Transverse colon (tissue), 4 donors: ENCODE measurements around the gene SYK.

Experiments used
- EP300 ChIP-seq: sonication (generic); formaldehyde crosslinking; IDR thresholded peaks from one replicate; pipeline ENCODE4 v1.6.1; 2017; ENCODE audit warnings: antibody characterized with exemption, low read depth
- POLR2A ChIP-seq: fragments of 450-650 bp; IDR thresholded peaks from one replicate; pipeline ENCODE4 v1.6.1; 2016; ENCODE audit warnings: antibody characterized with exemption, mild to moderate bottlenecking, moderate library complexity
- POLR2AphosphoS5 ChIP-seq, 3 donors: sonication (generic); formaldehyde crosslinking; IDR thresholded peaks; one replicate each; pipeline ENCODE4 v1.6.1; 2016; ENCODE audit warnings: antibody characterized with exemption in 3 of 3
- TF ChIP-seq, protein P1 (sequence below), 5 experiments: fragments of 200-600 bp in 3 of 5; fragments of 450-650 bp in 2 of 5; sonication (generic) in 3 of 5; IDR thresholded peaks; 1 replicate in 2 of 5; 2 replicates in 3 of 5; pipeline ENCODE4 v1.5.1; 2016 to 2017; ENCODE audit warnings: antibody characterized with exemption in 5 of 5, inconsistent platforms in 3 of 5, mild to moderate bottlenecking in 2 of 5, moderate library complexity in 1 of 5

DNA sequence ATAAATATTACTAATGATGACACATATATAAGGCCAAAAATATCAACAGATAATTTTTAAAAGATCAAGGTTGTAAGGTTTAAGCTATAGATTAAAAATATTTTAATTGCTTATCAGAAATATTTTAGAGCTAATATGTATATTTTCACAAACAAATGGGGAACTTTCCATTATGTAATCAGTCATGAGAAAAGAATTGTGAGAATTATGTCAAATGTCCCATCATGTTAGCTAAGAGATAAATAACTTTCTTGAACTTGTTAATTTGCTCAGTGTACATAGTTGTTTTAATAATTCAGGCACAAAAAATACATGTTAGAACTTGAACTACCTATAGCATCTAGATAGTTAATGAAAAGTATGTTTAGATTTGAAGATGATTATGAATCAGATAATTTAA is 67.7 kb downstream of the SYK start:
- TF ChIP-seq, protein P1, sequence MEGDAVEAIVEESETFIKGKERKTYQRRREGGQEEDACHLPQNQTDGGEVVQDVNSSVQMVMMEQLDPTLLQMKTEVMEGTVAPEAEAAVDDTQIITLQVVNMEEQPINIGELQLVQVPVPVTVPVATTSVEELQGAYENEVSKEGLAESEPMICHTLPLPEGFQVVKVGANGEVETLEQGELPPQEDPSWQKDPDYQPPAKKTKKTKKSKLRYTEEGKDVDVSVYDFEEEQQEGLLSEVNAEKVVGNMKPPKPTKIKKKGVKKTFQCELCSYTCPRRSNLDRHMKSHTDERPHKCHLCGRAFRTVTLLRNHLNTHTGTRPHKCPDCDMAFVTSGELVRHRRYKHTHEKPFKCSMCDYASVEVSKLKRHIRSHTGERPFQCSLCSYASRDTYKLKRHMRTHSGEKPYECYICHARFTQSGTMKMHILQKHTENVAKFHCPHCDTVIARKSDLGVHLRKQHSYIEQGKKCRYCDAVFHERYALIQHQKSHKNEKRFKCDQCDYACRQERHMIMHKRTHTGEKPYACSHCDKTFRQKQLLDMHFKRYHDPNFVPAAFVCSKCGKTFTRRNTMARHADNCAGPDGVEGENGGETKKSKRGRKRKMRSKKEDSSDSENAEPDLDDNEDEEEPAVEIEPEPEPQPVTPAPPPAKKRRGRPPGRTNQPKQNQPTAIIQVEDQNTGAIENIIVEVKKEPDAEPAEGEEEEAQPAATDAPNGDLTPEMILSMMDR (IDR thresholded peaks at IDR 0.05): no peak
- TF ChIP-seq POLR2AphosphoS5 (IDR thresholded peaks at IDR 0.05) (no peak), EP300 (no peak), POLR2A (no peak)
